HepG2 (cell line): ENCODE measurements around the gene INF2. TPM values are rescaled to one million over a fixed set of nuclear protein-coding genes. Genes with fewer than 3 reads are reported as not detected.

ENCODE experiments used
- AKAP8 ChIP-seq: sonication (generic); formaldehyde crosslinking; IDR thresholded peaks from 2 replicates; pipeline ENCODE4 v1.5.1; 2020; ENCODE audit warnings: mild to moderate bottlenecking, missing genetic modification reagents
- BRD4 ChIP-seq: sonication (generic); formaldehyde crosslinking; IDR thresholded peaks from 2 replicates; pipeline ENCODE4 v1.4.0; 2020; ENCODE audit warnings: missing genetic modification reagents
- HDAC1 ChIP-seq: sonication (generic); formaldehyde crosslinking; IDR thresholded peaks from 2 replicates; pipeline ENCODE4 v1.5.1; 2020; ENCODE audit warnings: mild to moderate bottlenecking, missing genetic modification reagents
- HIC2 ChIP-seq: sonication (generic); formaldehyde crosslinking; IDR thresholded peaks from 2 replicates; pipeline ENCODE4 v1.9.0; 2022; ENCODE audit warnings: low read depth, missing genetic modification reagents
- NCOR1 ChIP-seq: fragments of 200-600 bp; sonication (generic); IDR thresholded peaks from 2 replicates; pipeline ENCODE4 v1.7.0; 2017; ENCODE audit warnings: antibody characterized with exemption, low read length, borderline replicate concordance
- NFKBIZ ChIP-seq: IDR thresholded peaks from 2 replicates; pipeline ENCODE4 v1.6.1; 2018; ENCODE audit warnings: missing genetic modification reagents, missing compliant biosample characterization
- RBAK ChIP-seq: sonication (generic); formaldehyde crosslinking; IDR thresholded peaks from 2 replicates; pipeline ENCODE4 v1.5.1; 2020; ENCODE audit warnings: mild to moderate bottlenecking, missing genetic modification reagents
- RCOR2 ChIP-seq: IDR thresholded peaks from 2 replicates; pipeline ENCODE4 v1.6.1; 2016; ENCODE audit warnings: missing biosample characterization, missing genetic modification reagents
- TFDP2 ChIP-seq: sonication (generic); formaldehyde crosslinking; IDR thresholded peaks from 2 replicates; pipeline ENCODE4 v1.4.0; 2020; ENCODE audit warnings: missing genetic modification reagents
- ZBTB20 ChIP-seq: sonication (generic); formaldehyde crosslinking; IDR thresholded peaks from 2 replicates; pipeline ENCODE4 v1.8.1; 2023; ENCODE audit warnings: missing genetic modification reagents, low read depth, mild to moderate bottlenecking, borderline replicate concordance
- ZHX1 ChIP-seq: sonication (generic); formaldehyde crosslinking; IDR thresholded peaks from 2 replicates; pipeline ENCODE4 v1.8.1; 2022; ENCODE audit warnings: low read depth, mild to moderate bottlenecking, missing genetic modification reagents
- ZNF496 ChIP-seq: sonication (generic); formaldehyde crosslinking; IDR thresholded peaks from 2 replicates; pipeline ENCODE4 v1.8.1; 2023; ENCODE audit warnings: mild to moderate bottlenecking, moderate library complexity, missing genetic modification reagents; ENCODE audit not compliant: insufficient replicate concordance
- ZNF557 ChIP-seq: sonication (generic); formaldehyde crosslinking; IDR thresholded peaks from 2 replicates; pipeline ENCODE4 v1.4.0; 2020; ENCODE audit warnings: missing genetic modification reagents
- ZNF670 ChIP-seq: sonication (generic); formaldehyde crosslinking; IDR thresholded peaks from 2 replicates; pipeline ENCODE4 v1.8.0; 2022; ENCODE audit warnings: mild to moderate bottlenecking, missing genetic modification reagents, borderline replicate concordance
- ZNF674 ChIP-seq: sonication (generic); formaldehyde crosslinking; IDR thresholded peaks from 2 replicates; pipeline ENCODE4 v1.5.0; 2020; ENCODE audit warnings: low read depth, mild to moderate bottlenecking, missing genetic modification reagents
- ZNF768 ChIP-seq: sonication (generic); formaldehyde crosslinking; IDR thresholded peaks from 2 replicates; pipeline ENCODE4 v1.4.0; 2020; ENCODE audit warnings: missing genetic modification reagents
- polyA plus RNA-seq, 8 experiments: library from polyadenylated mRNA; depleted of rRNA in 3 of 8; stranded (reverse) in 7 of 8; unstranded in 1 of 8; fragments of >200 nt; fragmentation: Illumina TruSeq in 4 of 8; extraction: Trizol in 4 of 8; gene quantifications; 2 replicates each; pipeline versions ENCODE4 v1.2.1 to v1.2.3, GENCODE V29; 2011 to 2016; ENCODE audit warnings: low read depth in 4 of 8, missing spikeins in 1 of 8, mixed read lengths in 1 of 8; ENCODE audit not compliant: insufficient read depth in 1 of 8
- total RNA-seq, 5 experiments: library from RNA; depleted of rRNA; stranded (reverse); fragments of >200 nt; fragmentation: Illumina TruSeq; extraction: Trizol; gene quantifications; 2 replicates each; pipeline ENCODE4 v1.2.3, GENCODE V29; 2016; ENCODE audit warnings: low read depth in 1 of 5
- TF ChIP-seq, protein P1 (sequence below): sonication (generic); formaldehyde crosslinking; IDR thresholded peaks from 2 replicates; pipeline ENCODE4 v1.4.0; 2020; ENCODE audit warnings: mild to moderate bottlenecking, missing genetic modification reagents
- TF ChIP-seq, protein P2 (sequence below): sonication (generic); formaldehyde crosslinking; IDR thresholded peaks from 2 replicates; pipeline ENCODE4 v1.4.0; 2020; ENCODE audit warnings: missing genetic modification reagents, low read depth, mild to moderate bottlenecking, borderline replicate concordance
- TF ChIP-seq, protein P3 (sequence below): sonication (generic); formaldehyde crosslinking; IDR thresholded peaks from 2 replicates; pipeline ENCODE4 v1.8.0; 2022; ENCODE audit warnings: missing genetic modification reagents, low read depth, mild to moderate bottlenecking, borderline replicate concordance

Gene INF2
- total and polyA plus RNA-seq, 2 of the 13 experiments (the other 11 are each of a cell fraction or from before 2014, with no cell fraction given) = 16.4 to 26.4 TPM

DNA sequence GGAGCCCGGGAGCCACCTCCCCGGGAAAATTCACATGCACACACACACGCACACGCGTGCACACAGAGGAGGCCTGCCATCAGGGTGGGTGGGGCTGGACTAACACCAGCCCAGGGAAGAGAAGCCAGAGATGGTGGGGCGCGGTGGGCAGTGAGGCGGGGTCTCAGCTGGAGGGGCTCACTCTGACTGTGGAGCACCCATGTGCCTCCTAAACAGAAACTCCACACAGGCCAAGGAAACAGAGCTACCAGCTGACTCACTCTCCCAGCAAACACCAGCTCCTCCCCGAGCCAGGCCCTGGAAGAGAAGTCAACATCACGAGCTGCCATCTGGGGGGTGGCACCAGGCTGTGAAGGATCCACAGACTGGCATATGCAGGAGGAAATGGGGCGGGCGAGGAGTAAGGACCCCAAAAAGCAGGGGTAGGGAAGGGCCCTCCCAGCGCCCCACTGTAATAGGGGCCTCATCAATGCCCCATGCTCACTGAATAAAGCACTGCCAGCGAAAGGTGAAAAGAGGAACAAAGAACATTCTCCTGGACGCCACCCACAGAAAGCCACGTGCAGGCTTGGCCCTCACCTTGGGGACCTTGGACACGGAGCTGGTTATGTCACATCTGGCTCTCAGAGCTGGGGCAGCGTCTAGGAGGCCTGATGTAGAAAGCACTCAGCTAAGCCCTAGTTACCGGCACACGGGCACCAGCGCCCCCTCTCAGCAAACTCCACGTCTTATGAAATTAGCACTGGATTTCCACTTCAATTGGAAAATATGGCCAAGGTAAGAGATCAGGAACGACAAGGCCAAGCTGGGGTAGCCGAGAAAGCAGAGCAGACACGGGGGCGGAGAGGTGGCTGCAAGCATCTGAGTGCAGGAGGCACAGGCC lies 8.4 kb upstream of the INF2 start (continued):
- TF ChIP-seq, protein P1, sequence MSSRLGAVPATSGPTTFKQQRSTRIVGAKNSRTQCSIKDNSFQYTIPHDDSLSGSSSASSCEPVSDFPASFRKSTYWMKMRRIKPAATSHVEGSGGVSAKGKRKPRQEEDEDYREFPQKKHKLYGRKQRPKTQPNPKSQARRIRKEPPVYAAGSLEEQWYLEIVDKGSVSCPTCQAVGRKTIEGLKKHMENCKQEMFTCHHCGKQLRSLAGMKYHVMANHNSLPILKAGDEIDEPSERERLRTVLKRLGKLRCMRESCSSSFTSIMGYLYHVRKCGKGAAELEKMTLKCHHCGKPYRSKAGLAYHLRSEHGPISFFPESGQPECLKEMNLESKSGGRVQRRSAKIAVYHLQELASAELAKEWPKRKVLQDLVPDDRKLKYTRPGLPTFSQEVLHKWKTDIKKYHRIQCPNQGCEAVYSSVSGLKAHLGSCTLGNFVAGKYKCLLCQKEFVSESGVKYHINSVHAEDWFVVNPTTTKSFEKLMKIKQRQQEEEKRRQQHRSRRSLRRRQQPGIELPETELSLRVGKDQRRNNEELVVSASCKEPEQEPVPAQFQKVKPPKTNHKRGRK (CRISPR knock-in tag) = no peak
- no peak for TF ChIP-seq NFKBIZ (CRISPR knock-in tag)
- TF ChIP-seq ZNF557 (CRISPR knock-in tag) = no peak
- TF ChIP-seq AKAP8 (CRISPR knock-in tag) = no peak
- peak; percentile 44; the same call in 1 of the 2 replicates for TF ChIP-seq ZBTB20 (CRISPR knock-in tag)
- 0 out of 2 replicates have a peak, but pooled peaks have one; percentile 25 for TF ChIP-seq RCOR2 (CRISPR knock-in tag)
- TF ChIP-seq ZNF496 (CRISPR knock-in tag) = no peak
- TF ChIP-seq ZNF674 (CRISPR knock-in tag) = no peak
- TF ChIP-seq, protein P2, sequence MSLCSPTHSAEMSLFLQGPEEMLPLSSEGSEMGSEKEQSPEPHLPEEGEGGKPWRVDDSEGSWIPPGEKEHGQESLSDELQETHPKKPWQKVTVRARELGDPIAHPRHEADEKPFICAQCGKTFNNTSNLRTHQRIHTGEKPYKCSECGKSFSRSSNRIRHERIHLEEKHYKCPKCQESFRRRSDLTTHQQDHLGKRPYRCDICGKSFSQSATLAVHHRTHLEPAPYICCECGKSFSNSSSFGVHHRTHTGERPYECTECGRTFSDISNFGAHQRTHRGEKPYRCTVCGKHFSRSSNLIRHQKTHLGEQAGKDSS (CRISPR knock-in tag) = no peak; the same call in 1 of the 2 replicates
- TF ChIP-seq, protein P3, sequence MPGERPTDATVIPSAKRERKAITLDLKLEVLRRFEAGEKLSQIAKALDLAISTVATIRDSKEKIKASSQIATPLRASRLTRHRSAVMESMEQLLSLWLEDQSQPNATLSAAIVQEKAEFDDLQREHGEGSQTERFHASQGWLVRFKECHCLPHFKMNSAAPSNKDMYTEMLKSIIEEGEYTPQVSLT (CRISPR knock-in tag) = no peak
- no peak for TF ChIP-seq BRD4 (CRISPR knock-in tag)
- TF ChIP-seq TFDP2 (CRISPR knock-in tag) = no peak
- TF ChIP-seq ZHX1 (CRISPR knock-in tag) = no peak
- TF ChIP-seq RBAK (CRISPR knock-in tag) = no peak
- peak; percentile 82 for TF ChIP-seq HIC2 (CRISPR knock-in tag)
- TF ChIP-seq HDAC1 (CRISPR knock-in tag) = no peak
- no peak for TF ChIP-seq NCOR1
- TF ChIP-seq ZNF670 (CRISPR knock-in tag) = no peak
- no peak for TF ChIP-seq ZNF768 (CRISPR knock-in tag)
